ENCODE measurements around the gene MBD5. TPM values are rescaled to one million over a fixed set of nuclear protein-coding genes. Genes with fewer than 3 reads are reported as not detected.
"Not testable (repeated sequence)": the region's sequence is repeated elsewhere in the genome, so short reads cannot be mapped to it uniquely, and the experiment has no call there.

Gene MBD5
- polyA plus RNA-seq, 1 donor (not counting 4 experiments of a cell fraction or from before 2014, with no cell fraction given), result 20.1 TPM

DNA sequence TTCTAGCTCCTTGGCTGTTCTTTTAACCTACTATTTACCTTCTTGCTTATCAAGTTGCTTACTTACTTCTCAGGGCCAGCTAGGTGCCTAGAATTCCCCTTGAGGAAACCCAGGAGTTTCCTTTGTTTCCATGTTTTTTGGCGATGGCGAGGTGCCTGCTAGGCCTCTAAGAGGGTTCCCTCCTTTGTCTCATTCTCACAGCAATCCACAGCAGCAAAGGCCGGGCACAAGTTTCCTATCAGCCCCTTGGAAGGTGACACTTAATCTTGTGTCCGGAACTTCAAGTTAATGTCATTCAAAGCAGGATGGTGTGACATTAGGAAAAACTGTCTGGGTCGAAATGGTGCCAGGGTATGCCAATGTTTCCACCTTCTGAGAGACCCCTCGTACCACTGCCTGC, 521.7 kb downstream of the MBD5 start:
- no peak overlapping the region for H3K4me2 ChIP-seq (ENCODE audit: control insufficient read depth, extremely low read depth, insufficient read depth, low read depth, low read length)
- no peak overlapping the region for H3K9ac ChIP-seq (ENCODE audit: control insufficient read depth, extremely low read depth, insufficient read depth, low read length)
- no peaks in the 10 kb centered on the region for H3K27me3 ChIP-seq (ENCODE audit: control insufficient read depth, extremely low read depth, insufficient read depth, low read length)
- no peak for DNase-seq (ENCODE audit: low read depth, low spot score)
- H3K4me1 ChIP-seq (ENCODE audit: control insufficient read depth, extremely low read depth, insufficient read depth, low read length), result no peaks in the 10 kb centered on the region
- H3K9me3 ChIP-seq (ENCODE audit: control insufficient read depth, low read depth, low read length), result no peaks in the 10 kb centered on the region
- H3K79me2 ChIP-seq (ENCODE audit: control insufficient read depth, insufficient read depth, low read length), result no peaks in the 10 kb centered on the region
- dilution Hi-C loops (cut with MboI; ENCODE audit: extremely low pct_ligation_motif_present, low sequenced_read_pairs), result no loop called here
- no peaks in the 10 kb centered on the region for H3K36me3 ChIP-seq (ENCODE audit: control insufficient read depth in 2 of 2, extremely low read depth in 1 of 2, insufficient read depth in 2 of 2, low read length in 2 of 2)
- no peak overlapping the region for H2AFZ ChIP-seq (ENCODE audit: control insufficient read depth, low read length)
- H4K20me1 ChIP-seq (ENCODE audit: control insufficient read depth, extremely low read depth, insufficient read depth, low read length), result no peaks in the 10 kb centered on the region
- no peak for TF ChIP-seq EZH2 (IDR thresholded peaks at IDR 0.05; ENCODE audit: low read length)
- TF ChIP-seq, protein P1, sequence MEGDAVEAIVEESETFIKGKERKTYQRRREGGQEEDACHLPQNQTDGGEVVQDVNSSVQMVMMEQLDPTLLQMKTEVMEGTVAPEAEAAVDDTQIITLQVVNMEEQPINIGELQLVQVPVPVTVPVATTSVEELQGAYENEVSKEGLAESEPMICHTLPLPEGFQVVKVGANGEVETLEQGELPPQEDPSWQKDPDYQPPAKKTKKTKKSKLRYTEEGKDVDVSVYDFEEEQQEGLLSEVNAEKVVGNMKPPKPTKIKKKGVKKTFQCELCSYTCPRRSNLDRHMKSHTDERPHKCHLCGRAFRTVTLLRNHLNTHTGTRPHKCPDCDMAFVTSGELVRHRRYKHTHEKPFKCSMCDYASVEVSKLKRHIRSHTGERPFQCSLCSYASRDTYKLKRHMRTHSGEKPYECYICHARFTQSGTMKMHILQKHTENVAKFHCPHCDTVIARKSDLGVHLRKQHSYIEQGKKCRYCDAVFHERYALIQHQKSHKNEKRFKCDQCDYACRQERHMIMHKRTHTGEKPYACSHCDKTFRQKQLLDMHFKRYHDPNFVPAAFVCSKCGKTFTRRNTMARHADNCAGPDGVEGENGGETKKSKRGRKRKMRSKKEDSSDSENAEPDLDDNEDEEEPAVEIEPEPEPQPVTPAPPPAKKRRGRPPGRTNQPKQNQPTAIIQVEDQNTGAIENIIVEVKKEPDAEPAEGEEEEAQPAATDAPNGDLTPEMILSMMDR (optimal IDR thresholded peaks at IDR 0.05 in 1 of 3, IDR thresholded peaks at IDR 0.05 in 1 of 3, conservative IDR thresholded peaks at IDR 0.05 in 1 of 3; ENCODE audit: extremely low read depth in 1 of 3, insufficient read depth in 2 of 3, low read length in 3 of 3), result no peak
- no peak overlapping the region for H3K27ac ChIP-seq (ENCODE audit: control insufficient read depth, insufficient read depth, low read length)
- no peak for FAIRE-seq
- H3K4me3 ChIP-seq (ENCODE audit: control insufficient read depth in 2 of 3, extremely low read depth in 1 of 3, insufficient read depth in 2 of 3, low read depth in 1 of 3, low read length in 3 of 3), result no peak overlapping the region
- no peaks in the 10 kb centered on the region for H3K9me1 ChIP-seq (ENCODE audit: control insufficient read depth, extremely low read depth, insufficient read depth, low read length)

DNA sequence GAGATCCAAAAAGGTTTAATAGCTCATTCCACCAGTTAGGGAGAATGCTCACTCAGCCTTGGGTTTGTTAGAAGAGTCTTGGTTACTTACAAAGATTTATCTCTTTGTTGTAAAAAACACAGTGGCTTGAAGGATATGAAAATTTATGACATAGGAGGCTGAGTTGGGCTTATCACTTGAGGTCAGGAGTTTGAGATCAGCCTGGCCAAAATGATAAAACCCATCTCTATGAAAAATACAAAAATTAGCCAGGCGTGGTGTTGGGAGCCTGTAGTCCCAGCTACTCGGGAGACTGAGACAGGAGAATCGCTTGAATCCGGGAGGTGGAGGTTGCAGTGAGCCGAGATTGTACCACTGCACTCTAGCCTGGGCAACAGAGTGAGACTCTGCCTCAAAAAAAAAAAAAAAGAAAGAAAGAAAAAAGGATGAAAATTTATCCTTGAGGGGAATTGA, 522.2 kb downstream of the MBD5 start:
- H3K79me2 ChIP-seq (ENCODE audit: control insufficient read depth, insufficient read depth, low read length); H3K4me2 ChIP-seq (ENCODE audit: control insufficient read depth, extremely low read depth, insufficient read depth, low read depth, low read length); DNase-seq (ENCODE audit: low read depth, low spot score); H3K27me3 ChIP-seq (ENCODE audit: control insufficient read depth, extremely low read depth, insufficient read depth, low read length); H3K9ac ChIP-seq (ENCODE audit: control insufficient read depth, extremely low read depth, insufficient read depth, low read length); H3K9me1 ChIP-seq (ENCODE audit: control insufficient read depth, extremely low read depth, insufficient read depth, low read length); H4K20me1 ChIP-seq (ENCODE audit: control insufficient read depth, extremely low read depth, insufficient read depth, low read length); H3K4me1 ChIP-seq (ENCODE audit: control insufficient read depth, extremely low read depth, insufficient read depth, low read length); H3K4me3 ChIP-seq (ENCODE audit: control insufficient read depth in 2 of 3, extremely low read depth in 1 of 3, insufficient read depth in 2 of 3, low read depth in 1 of 3, low read length in 3 of 3); H2AFZ ChIP-seq (ENCODE audit: control insufficient read depth, low read length); FAIRE-seq; H3K36me3 ChIP-seq (ENCODE audit: control insufficient read depth in 2 of 2, extremely low read depth in 1 of 2, insufficient read depth in 2 of 2, low read length in 2 of 2); H3K9me3 ChIP-seq (ENCODE audit: control insufficient read depth, low read depth, low read length); H3K27ac ChIP-seq (ENCODE audit: control insufficient read depth, insufficient read depth, low read length); dilution Hi-C loops (cut with MboI; ENCODE audit: extremely low pct_ligation_motif_present, low sequenced_read_pairs): not testable (repeated sequence)
